Activated T-cell treated with anti-CD3 and anti-CD28 coated beads for 48 hours (primary cell): ENCODE results near the gene TSGA10IP.

ENCODE experiments used
- DNase-seq: peaks from one replicate; pipeline ENCODE4 v3.0.0-alpha.2; 2020; ENCODE audit warnings: low read depth

The TSGA10IP gene

DNA sequence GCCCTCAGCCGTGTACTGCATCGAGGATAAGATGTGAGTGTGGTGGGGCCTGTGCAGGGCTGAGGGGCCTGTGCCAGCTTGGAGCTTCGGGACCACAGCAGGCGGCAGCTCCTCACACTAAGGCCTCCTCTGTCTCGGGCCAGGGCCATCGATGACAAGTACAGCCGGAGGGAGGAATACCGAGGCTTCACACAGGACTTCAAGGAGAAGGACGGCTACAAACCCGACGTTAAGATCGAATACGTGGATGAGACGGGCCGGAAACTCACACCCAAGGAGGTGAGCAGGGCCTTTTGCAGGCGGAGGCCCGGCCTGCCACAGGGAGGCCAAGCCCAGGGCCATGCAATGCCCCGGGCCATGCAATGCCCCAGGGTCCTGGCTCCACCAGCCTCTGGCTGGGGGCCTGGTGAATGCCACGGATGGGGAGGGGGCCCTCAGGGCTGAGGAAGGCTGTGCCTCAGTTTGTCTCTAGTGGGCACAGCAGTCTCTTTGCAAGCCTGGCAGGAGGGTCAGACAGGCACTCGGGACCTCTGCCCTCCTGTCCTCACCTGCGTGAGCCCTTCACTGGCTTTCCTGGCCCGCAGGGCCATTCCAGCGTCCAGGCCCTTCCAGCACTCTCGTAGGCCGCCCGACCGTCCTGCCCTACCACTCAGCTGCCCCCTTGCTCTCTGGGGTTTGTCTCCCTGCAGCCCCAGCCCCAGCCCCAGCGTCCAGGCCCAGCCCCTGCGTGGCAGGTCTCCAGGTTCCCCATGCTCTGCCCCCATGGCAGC, 32.5 kb downstream of the TSGA10IP start:
- no peak for DNase-seq

DNA sequence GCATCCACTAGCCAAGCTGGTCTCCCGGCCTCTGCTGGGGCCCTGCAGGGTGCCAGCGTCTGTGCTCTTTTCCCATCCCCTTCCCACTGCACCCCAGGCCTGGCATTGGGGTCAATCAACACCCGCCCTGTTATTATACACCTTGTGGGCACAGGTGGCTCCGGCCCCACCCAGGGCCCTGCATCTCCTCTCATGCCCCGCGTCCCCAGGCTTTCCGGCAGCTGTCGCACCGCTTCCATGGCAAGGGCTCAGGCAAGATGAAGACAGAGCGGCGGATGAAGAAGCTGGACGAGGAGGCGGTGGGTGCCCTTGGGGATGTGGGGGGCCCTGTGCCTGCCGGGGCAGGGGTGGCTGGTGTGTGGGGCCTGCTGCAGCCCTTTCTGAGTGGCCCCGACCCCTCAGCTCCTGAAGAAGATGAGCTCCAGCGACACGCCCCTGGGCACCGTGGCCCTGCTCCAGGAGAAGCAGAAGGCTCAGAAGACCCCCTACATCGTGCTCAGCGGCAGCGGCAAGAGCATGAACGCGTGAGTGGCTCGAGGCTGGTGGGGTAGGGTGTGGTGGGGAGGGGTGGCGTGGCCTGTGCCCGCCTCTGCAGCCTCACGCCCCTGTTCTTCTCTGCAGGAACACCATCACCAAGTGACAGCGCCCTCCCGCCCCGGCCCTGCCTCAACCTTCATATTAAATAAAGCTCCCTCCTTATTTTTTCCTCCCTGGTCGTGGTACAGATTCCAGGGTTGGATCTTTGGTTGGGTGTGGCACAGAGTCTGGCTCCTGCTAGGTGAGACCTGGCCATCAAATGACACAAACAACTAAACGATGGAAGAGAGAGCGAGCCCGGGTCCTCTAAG, 33.3 kb downstream of the TSGA10IP start:
- DNase-seq, result no peak

DNA sequence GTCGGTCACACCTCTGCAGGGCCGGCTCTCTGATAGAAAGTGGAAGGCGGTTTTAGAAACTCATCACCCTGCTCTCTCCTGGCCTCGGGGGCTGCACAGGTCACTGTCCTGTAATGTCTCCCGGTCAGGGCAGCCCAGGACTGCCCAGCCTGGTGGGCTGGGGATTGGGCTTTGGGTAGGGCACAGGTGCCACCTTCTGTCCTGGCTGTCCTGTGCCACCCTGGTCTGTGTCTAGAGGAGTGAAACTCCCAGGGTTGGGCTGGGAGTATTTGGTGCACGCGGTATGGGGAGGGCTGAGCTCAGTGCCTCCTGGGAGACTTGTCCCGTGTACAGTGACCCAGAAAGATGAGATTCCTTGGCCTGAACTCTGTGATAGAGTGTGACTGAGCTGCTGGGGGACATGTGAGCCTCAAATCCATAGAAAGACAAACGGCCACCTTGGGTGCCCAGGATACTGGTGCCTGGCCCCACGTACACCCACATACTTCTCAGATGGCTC, 34.0 kb downstream of the TSGA10IP start:
- no peak for DNase-seq

DNA sequence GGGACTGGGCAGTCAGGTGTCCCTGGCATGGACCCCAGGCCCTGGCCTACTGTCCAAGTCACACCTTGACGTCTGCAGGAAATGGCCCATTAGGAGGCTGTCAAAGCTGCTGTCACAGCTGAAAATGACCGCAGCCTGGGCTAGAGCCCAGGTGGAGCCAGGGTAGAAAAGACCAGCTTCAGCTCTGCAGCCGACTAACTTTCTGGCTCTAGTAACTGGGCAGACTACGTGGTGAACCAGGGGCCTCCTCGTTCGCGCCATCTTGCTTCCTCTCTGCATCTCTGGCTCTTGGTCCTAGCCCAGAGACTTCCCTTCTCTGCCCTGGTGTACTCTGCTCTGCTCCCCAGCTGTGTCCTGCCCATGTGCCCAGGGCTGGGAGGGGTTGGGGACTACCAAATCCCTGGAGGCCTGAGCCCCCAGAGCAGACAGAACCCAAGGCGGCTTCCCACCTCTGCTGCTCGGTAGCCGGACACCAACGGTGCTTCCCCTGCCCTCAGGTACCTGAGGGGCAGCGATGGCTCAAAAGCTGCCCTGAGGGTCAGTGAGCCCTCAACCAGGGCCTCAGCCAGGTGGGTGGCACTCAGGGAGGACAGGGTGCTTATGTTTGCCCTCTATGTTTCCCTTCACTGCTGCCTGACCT, 35.9 kb downstream of the TSGA10IP start:
- no peak for DNase-seq

DNA sequence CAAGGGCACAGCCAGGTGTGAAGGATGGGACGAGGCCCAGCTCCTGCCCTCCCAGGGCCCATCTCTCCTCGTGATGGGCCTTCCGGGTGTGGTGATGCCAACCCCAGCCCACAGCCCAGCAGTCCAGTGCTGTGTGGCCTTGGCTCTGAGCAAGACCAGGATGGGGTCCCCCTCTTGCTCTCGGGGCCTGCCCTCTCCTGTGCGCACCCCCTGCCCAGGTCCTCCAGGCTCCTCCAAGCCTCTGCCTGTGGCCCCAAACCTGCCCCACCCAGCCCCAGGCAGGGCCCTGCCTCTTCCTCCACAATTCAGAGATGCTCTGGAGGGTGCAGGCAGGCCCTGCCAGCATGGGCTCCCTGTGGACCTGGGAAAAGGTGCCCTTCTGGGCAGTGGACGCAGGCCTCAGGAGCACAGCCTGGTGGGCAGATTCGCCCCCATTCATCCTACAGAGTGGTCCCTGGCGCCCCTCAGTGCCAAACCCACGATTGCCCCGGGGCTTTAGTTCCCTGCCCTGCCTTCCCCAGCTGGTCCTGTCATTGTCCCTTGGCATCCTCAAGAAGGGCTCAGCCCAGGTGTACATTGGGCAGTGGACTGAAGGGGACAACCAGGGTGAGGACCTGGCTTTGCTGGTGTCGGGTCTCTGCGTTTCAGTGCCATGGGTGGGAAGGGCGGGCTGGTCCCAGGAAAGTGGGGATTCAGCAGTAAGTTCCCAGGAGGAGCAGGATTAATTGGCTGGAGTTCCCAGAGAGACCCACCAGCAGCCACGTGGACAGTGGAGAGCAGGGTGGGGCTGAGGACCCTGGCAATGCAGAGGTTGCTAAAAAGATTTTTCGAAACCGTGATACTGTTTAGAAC, 36.9 kb downstream of the TSGA10IP start:
- DNase-seq, result no peak

DNA sequence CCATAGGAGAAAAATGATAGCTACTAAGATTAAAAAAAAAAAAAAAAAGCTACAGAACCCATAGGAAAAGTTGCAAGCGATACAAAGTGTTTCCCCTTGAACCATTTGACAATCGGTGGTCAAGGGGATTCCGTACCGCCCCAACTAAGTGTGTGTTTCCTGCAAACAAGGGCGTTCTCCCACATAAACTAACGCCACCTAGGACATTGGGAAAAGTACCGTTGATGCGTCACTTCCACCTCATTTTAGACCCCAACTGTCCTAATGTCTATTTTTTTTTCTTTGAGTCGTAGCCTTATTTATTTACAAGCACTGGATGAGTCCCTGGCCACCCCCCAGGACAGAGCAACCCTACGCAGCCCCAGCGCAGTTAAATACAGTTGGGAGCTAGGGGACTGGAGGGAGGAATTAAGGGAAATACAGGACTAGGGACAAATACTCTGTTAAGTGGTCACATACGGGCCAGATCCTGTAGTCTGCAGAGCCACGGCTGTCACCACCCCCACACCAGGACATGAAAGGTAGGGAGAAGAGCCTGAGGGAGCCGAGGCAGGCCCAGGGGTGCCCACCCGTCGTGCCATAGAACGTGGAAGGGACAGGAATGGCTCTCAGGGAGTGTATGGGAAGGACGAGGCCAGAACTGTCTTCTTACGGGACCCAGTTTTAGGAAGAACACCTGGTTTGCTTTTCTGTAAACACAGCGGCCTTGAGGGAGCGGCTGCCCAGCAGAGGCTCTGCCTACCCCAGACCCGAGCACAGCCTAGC, 37.7 kb downstream of the TSGA10IP start:
- DNase-seq, result no peak

DNA sequence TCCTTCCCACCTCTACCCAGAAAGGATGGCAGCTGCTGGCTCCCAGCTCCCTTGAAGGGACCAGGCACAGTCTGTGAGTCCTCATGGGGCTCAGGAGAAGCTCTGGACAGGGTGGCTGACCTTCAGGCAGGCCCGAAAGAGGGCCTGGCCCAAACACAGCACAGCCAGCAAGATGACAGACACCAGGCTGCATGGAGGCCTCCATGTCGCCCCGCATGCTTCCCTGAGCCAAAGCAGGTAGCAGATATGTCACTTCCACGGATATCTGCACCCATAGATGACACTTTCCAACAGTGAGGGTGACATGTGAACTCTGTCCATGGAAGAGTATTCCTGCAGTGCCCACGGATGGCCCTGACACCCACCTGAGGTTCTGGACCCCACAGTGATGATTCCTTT, 38.3 kb downstream of the TSGA10IP start:
- DNase-seq, result no peak

DNA sequence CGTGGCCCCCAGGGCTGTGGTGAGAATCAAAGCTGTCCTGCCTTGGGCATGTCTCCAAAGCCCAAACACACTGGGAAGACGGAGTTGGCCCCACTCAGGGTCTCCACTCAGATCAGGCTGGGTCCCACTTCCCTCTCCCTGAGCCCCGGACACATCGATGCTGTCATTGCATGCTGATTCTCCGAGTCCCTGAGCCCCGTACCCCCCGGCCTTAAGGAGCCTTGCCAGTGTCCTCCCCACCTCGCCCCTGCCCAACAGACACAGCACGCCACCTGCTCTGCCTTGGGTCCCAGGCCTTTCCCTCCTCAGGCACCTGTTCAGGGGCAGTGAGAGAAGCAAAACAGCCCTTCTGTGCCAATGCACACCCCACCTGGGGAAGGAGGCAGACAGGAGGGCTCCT, 42.1 kb downstream of the TSGA10IP start:
- DNase-seq, result no peak

DNA sequence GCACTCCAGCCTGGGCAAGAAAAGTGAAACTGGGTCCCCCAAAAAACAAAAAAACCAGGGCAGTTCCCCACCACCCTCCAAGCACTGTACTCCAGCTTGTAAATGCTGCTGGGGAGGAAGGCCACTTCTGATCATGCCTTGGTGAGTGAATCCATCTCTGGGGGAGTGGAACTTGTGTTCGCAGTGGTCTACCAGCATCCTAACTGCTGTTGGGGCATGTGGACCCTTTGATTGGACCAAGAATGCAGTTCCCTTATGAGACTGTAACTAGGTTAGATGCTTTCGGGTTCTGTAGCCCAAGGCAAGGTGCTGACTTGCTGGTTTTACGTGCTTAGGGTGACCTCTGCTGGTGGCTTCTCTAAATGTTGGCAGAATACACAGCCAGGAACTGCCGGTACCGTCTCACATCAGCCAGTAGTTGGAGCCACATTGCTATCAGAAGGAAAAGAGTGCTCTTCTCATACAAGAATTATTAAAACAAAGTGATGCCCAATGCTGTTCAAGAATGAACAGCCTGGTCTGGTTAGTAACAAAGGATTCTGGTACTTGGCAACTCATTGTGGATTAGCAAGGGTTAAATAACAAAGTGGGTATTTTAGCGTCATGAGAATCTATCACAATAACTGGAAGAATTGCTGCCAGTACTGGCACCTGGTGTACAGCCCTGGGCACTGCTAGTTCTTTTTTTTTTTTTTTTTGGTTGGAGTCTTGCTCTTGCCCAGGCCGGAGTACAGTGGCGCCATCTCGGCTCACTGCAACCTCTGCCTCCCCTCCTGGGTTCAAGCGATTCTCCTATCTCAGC, 43.7 kb downstream of the TSGA10IP start:
- DNase-seq, result peak; percentile 78

DNA sequence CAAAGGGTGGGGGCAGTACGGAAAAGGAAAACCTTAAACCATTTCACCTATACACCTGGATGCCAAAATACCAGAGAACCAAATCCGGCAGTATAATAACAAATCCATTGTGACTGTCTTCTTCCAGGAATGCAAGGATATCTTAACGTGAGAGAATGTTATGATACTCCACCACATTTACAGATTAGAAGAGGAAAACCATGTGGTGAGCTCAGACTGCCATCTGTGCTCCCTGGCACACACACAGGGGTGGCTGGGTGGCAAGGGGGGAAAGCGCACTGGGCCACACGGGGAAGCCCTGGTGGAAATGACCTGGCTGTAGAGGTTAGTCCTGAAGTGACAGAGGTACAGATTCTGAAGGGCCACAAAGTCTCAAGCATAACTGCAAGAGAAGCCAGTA, 46.8 kb downstream of the TSGA10IP start:
- no peak for DNase-seq

DNA sequence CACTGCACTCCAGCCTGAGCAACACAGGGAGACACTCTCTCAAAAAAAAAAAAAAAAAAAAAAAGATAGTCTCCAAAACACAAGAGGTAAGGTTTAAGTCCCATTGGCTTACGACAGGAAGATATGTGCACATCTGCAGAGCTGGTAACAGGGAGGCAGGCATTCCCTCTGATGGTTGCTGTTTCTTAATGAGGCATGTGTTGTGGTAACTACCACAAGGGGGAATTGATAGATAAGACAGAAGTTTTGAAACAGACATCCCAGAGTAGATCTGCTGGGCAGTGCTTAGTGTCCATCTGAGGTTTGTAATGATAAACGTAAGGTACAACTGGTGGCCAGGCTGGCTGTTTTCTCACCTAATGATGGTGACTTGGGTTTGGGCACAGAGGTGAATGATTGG, 52.0 kb downstream of the TSGA10IP start:
- DNase-seq, result no peak

DNA sequence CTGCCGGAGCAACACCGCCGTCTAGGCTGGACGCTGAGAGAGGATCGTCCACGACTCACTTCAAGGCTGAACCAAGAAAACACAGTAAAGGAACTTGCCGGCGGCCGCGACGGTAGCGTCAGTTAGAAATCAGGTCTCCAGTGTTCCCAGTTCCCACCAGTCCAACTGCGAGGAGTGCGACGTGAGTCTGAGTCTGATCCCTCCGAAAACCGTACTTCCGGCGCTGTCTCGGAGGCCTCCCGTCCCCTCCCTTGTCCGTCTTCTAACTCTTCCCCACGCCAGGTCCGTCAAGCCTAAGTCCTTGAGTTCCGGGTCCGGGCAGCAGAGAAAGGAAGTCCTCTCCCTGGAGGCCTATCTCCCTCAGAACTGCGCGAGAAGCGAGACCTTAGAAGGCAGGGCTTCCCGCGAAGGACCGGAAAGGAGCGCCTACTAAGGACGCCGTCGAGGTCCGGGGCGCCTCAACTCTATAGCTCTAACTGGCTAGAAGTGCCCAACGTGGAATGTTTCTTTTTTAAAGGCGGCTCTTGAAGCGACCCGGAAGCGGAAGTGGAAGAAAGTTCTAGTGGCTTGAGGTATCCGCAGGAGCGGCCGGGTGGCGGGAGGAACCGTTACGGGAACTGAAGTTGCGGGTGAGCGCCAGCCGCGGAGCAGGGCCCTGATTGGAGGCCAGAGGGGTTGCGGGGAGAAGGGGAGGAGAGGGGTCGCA, 56.8 kb downstream of the TSGA10IP start, which contains the start of the genes BANF1 and EIF1AD:
Gene BANF1 (plus strand): TSS at position 562 of the 706 bp plus-strand sequence. CDS start 748 bp downstream, outside the sequence.
Gene EIF1AD (minus strand): TSS at position 216 of the 706 bp plus-strand sequence. CDS start 1,768 bp downstream, outside the sequence.
- DNase-seq, result peak; percentile 91

DNA sequence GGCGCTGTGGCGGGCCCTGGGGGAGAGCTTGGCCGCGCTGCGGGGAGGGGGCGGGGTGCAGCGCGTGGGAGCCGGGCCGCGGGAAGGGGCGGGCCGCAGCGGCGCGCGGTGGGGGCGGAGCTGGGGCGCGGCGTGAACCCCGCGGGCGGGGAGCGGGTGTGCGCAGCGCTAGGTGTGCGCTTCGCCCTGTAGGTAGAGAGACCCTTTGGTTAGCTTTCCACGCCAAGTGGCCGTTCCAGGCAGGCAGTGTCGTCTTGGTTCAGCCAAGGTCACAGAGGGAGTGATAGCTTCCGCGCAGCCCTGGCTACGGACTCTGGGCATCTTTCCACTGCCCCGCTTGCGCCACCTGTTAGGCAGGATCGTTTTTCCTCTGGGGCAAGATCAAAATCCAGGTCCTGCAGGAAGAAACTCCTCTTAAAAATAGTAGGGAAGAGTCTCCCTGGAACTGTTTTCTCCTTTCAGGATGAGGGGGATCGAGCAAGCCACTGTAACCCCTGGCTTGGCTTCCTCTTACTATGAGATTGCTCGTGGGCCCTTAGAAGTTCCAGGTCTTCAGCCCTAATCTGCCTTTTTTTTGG, 57.5 kb downstream of the TSGA10IP start:
- peak; percentile 71 for DNase-seq

DNA sequence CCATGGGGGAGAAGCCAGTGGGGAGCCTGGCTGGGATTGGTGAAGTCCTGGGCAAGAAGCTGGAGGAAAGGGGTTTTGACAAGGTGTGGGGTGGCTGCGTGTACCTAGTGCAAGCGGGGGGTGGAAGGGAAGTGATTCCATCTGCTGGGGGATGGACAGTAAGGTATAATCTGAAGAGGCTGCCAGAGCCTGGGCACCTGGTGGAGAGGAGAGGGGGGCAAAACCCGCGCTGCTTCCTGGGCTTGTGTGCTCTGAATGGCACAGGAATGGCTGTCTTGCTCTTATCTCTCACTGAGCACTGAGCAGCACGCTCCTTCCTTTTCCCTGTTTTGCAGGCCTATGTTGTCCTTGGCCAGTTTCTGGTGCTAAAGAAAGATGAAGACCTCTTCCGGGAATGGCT, 58.0 kb downstream of the TSGA10IP start:
- no peak for DNase-seq

DNA sequence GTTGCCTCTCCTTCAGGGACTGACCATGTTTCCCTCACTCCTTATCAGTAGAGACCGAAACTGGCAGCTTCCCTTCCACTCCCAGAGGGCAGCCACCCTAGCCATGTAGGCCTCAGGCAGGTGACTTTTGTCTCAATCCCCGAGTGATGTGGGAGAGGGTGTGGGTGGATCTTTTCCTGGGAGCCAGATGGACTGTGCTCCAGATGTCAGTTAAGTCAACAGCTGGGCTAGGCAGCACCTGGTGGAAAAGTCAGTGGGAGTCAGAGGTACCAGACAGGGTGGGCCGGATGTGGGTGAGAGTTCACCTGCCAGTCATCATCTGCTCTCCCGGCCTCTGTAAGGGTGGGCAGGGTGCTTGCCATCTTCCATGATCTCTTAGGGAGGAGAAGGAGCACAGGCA, 58.9 kb downstream of the TSGA10IP start:
- no peak for DNase-seq

DNA sequence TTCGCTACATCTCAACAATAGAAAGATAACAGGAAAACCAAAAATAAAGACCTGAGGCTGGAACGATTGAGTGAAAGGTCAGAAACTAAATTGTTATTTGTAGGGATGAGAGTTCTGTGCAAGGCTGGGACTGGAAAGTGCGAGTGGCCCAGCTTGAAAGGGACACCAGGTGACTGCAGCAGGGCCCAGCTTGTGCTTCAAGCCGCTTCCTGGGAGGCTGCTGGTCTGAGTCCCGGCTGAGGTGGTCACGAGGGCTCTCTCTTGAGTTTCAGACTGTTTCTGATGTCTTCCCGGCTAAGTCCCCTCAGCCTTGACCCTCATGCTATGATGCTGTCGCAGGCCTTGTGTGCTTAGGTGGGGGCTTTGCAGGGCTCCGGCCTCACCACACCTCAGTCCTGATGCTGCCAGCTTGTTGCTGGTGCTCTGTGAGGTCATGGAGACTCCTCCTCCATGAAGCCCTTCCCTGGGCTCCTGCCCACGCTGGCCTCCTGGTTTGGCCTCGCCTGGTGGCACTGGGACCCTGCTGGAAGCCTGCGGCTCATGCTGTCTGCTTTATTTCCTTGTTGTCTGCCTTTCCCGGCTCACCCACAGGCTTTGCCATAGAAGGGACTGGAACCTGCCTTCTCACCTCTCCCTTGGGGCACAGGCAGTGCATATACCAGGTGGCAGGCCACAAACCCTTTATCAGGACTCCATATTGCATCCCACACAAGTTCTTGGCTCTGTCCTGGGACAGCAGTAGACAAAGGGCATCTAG, 61.0 kb downstream of the TSGA10IP start:
- no peak for DNase-seq

DNA sequence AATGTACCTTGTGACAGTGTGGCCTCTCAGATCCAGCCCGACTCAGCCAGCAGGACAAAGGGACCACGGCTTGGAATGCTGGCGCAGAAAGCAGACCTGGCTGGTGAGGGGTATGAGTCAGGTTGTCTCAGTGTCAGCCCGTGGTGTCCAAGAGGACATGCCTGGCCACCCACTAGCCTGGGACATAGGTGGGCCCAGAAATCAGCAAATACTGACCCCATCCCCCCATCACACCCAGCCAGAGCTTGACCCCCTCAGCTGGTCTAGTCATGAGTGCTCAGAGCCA, 61.6 kb downstream of the TSGA10IP start:
- DNase-seq, result no peak

DNA sequence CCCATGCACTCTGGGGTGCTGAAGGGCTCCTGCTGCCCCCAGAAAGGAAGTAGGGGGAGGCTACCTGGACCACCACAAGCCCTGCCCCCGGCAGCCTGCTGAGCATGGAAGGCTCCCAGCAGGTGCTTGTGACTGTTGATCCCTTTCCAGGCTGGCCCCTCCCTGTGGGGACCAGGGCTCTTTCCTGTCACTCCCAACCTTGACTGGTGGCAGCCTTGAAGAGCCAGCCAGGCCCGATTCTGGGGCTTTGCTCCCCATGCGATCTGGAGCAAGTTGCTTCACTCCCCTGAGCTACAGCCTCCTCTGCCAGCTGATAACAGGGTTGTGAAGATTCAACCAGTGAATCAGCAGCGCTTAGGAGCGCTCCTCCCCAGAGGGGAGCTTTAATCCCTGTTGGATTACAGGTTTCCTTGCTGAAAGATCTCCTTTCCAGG, 61.9 kb downstream of the TSGA10IP start:
- DNase-seq, result no peak
